HG03280 (cell line): Measurements from ENCODE around the gene CRYBB1.

Experiments
- ATAC-seq: cut with Tn5 transposase; IDR thresholded peaks from one replicate; pipeline ENCODE4 v1.9.1; 2021; ENCODE audit warnings: mild to moderate bottlenecking, moderate library complexity; ENCODE audit not compliant: unreplicated experiment

Gene CRYBB1

GRCh38 chr22:26610072-26610958, 7.5 kb downstream of the CRYBB1 start:
- ATAC-seq = peak; percentile 77

- ATAC-seq = no peak
Observed at GRCh38 chr22:26609287-26609686, 8.5 kb downstream of the CRYBB1 start.

GRCh38 chr22:26608129-26608528, 9.7 kb downstream of the CRYBB1 start:
- ATAC-seq = no peak

GRCh38 chr22:26606611-26607010, 11.2 kb downstream of the CRYBB1 start:
- no peak for ATAC-seq

GRCh38 chr22:26604368-26604767, 13.5 kb downstream of the CRYBB1 start:
- ATAC-seq = no peak

- ATAC-seq = no peak
Observed at GRCh38 chr22:26602127-26602526, 15.7 kb downstream of the CRYBB1 start.

- ATAC-seq = no peak
Observed at GRCh38 chr22:26601726-26602125, 16.1 kb downstream of the CRYBB1 start.

GRCh38 chr22:26599505-26599904, 18.3 kb downstream of the CRYBB1 start:
- ATAC-seq = no peak

- ATAC-seq = no peak
Observed at GRCh38 chr22:26597480-26597879, 20.3 kb downstream of the CRYBB1 start.

GRCh38 chr22:26597026-26597425, 20.8 kb downstream of the CRYBB1 start:
- no peak for ATAC-seq

GRCh38 chr22:26593763-26594162, 24.1 kb downstream of the CRYBB1 start:
- ATAC-seq = no peak

GRCh38 chr22:26592421-26592891, 25.4 kb downstream of the CRYBB1 start:
- ATAC-seq = peak; percentile 39

- peak; percentile 73 for ATAC-seq
Observed at GRCh38 chr22:26589845-26590736, 27.7 kb downstream of the CRYBB1 start, which contains the start of gene TPST2. TSS of gene TPST2 (minus strand) at chr22:26590132. CDS start at chr22:26541630, 48,502 bp downstream.

- ATAC-seq = peak; percentile 22
Observed at GRCh38 chr22:26589367-26589844, 28.4 kb downstream of the CRYBB1 start.

GRCh38 chr22:26588729-26589366, 29.0 kb downstream of the CRYBB1 start:
- ATAC-seq = no peak

GRCh38 chr22:26587991-26588613, 29.7 kb downstream of the CRYBB1 start:
- no peak for ATAC-seq

- ATAC-seq = no peak
Observed at GRCh38 chr22:26586556-26587325, 31.1 kb downstream of the CRYBB1 start.

- no peak for ATAC-seq
Observed at GRCh38 chr22:26585104-26585790, 32.6 kb downstream of the CRYBB1 start.

- ATAC-seq = no peak
Observed at GRCh38 chr22:26584010-26584409, 33.8 kb downstream of the CRYBB1 start.
